Esophagus squamous epithelium (tissue), 5 donors: ENCODE measurements around the gene PCDH9. TPM values are rescaled to one million over a fixed set of nuclear protein-coding genes. Genes with fewer than 3 reads are reported as not detected.

ENCODE experiments used
- DNase-seq: peaks from one replicate; lab custom pipeline; 2025; lab: John Stamatoyannopoulos, UW
- H3K27ac ChIP-seq, 4 donors: fragments of 200-600 bp; sonication (generic); one replicate each; pipeline ENCODE4 v1.5.1; 2016 to 2019; ENCODE audit warnings: mild to moderate bottlenecking in 1 of 4
- H3K27me3 ChIP-seq, 4 donors: fragments of 200-600 bp; sonication (generic); 1 replicate in 3 of 4; 2 replicates in 1 of 4; pipeline versions ENCODE4 v1.5.1 to v1.6.0; 2017 to 2021; ENCODE audit warnings: antibody characterized with exemption in 1 of 4
- H3K36me3 ChIP-seq, 3 donors: fragments of 200-600 bp; sonication (generic); one replicate each; pipeline ENCODE4 v1.5.1; 2016 to 2019
- H3K4me1 ChIP-seq, 3 donors: fragments of 200-600 bp; sonication (generic); one replicate each; pipeline ENCODE4 v1.5.1; 2017 to 2019
- H3K4me3 ChIP-seq, 4 donors: fragments of 200-600 bp; sonication (generic); 1 replicate in 3 of 4; 2 replicates in 1 of 4; pipeline ENCODE4 v1.5.1; 2016 to 2019; ENCODE audit warnings: mild to moderate bottlenecking in 2 of 4, moderate library complexity in 1 of 4
- H3K9me3 ChIP-seq, 3 donors: fragments of 200-600 bp; sonication (generic); one replicate each; pipeline ENCODE4 v1.5.1; 2016 to 2019
- CTCF ChIP-seq, 6 experiments: fragments of 450-650 bp in 4 of 6; fragments of 200-600 bp in 2 of 6; sonication (generic) in 2 of 6; IDR thresholded peaks; one replicate each; pipeline ENCODE4 v1.5.1; 2016 to 2019; ENCODE audit warnings: antibody characterized with exemption in 6 of 6, mild to moderate bottlenecking in 4 of 6, moderate library complexity in 4 of 6
- POLR2A ChIP-seq, 4 donors: fragments of 450-650 bp; IDR thresholded peaks; one replicate each; pipeline ENCODE4 v1.6.1; 2017; ENCODE audit warnings: antibody characterized with exemption in 4 of 4, mild to moderate bottlenecking in 4 of 4, moderate library complexity in 3 of 4
- WGBS, 2 donors: methylation state at CpG; one replicate each; pipeline ENCODE4 v1.1.5; 2018; 5-methylcytosine and 5-hydroxymethylcytosine counted together
- intact Hi-C: fragments of 100-400 bp; cut with DNase I; formaldehyde crosslinking; loops from one replicate; pipeline ENCODE4 v1.15.0; 2022
- total RNA-seq, 4 donors: library from RNA; depleted of rRNA; stranded (reverse); fragments of >200 nt; gene quantifications; one replicate each; pipeline ENCODE4 v1.1.0, GENCODE V29; 2016
- donor health status: DM: yes; HTN: yes; CAD: no.

Gene PCDH9
- total RNA-seq, 4 donors from 2014 or later = 0.04 to 1.9 (median 0.45) TPM

DNA sequence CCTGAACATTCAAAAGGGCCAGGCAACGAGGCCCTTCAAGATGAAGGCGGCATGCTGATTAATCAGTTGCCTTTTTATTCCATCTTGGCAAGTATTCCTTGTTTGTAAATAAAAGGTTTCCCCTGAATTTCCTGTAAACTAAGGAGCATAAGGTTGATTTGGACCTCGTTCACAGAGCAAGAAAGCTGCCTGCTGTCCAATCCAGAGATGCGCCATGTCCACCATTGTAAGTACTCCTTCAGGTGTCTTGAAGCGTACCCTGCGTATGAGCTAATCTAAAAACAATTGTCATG is 884.7 kb downstream of the PCDH9 start:
- no peaks in the 10 kb centered on the region for H3K36me3 ChIP-seq
- no peak for DNase-seq
- intact Hi-C loops = no loop called here
- H3K9me3 ChIP-seq = no peaks in the 10 kb centered on the region
- H3K27me3 ChIP-seq = no peaks in the 10 kb centered on the region
- no peaks in the 10 kb centered on the region for H3K4me1 ChIP-seq
- WGBS, 2 donors = 64 to 86% methylated on average over 6 of the region's 6 CpGs
- no peak overlapping the region for H3K27ac ChIP-seq
- no peak overlapping the region for H3K4me3 ChIP-seq
- TF ChIP-seq POLR2A (IDR thresholded peaks at IDR 0.05) (no peak), CTCF (IDR thresholded peaks at IDR 0.05) (no peak)

- no peak for DNase-seq
- intact Hi-C loops = no loop called here
- WGBS, 2 donors = 50 to 59% methylated on average over 4 of the region's 4 CpGs
These were observed 885.2 kb downstream of the PCDH9 start for GRCh38 chr13:66344805-66345517.

GRCh38 chr13:66343224-66343828 is 886.8 kb downstream of the PCDH9 start:
- no peaks in the 10 kb centered on the region for H3K4me1 ChIP-seq
- no peaks in the 10 kb centered on the region for H3K27me3 ChIP-seq
- intact Hi-C loops = no loop called here
- no peaks in the 10 kb centered on the region for H3K36me3 ChIP-seq
- DNase-seq = no peak
- H3K4me3 ChIP-seq = no peak overlapping the region
- no peak overlapping the region for H3K27ac ChIP-seq
- TF ChIP-seq POLR2A (IDR thresholded peaks at IDR 0.05) (no peak), CTCF (IDR thresholded peaks at IDR 0.05) (no peak)
- H3K9me3 ChIP-seq = no peaks in the 10 kb centered on the region
- 84 to 86% methylated on average over 9 of the region's 9 CpGs for WGBS, 2 donors

More at GRCh38 chr13:66344805-66345517, 885.2 kb downstream of the PCDH9 start:
- TF ChIP-seq CTCF (IDR thresholded peaks at IDR 0.05) (no peak), POLR2A (IDR thresholded peaks at IDR 0.05) (no peak)
- no peak overlapping the region for H3K4me3 ChIP-seq
- no peaks in the 10 kb centered on the region for H3K27me3 ChIP-seq
- H3K9me3 ChIP-seq = no peaks in the 10 kb centered on the region
- no peak overlapping the region for H3K27ac ChIP-seq
- H3K4me1 ChIP-seq = no peaks in the 10 kb centered on the region
- no peaks in the 10 kb centered on the region for H3K36me3 ChIP-seq

DNA sequence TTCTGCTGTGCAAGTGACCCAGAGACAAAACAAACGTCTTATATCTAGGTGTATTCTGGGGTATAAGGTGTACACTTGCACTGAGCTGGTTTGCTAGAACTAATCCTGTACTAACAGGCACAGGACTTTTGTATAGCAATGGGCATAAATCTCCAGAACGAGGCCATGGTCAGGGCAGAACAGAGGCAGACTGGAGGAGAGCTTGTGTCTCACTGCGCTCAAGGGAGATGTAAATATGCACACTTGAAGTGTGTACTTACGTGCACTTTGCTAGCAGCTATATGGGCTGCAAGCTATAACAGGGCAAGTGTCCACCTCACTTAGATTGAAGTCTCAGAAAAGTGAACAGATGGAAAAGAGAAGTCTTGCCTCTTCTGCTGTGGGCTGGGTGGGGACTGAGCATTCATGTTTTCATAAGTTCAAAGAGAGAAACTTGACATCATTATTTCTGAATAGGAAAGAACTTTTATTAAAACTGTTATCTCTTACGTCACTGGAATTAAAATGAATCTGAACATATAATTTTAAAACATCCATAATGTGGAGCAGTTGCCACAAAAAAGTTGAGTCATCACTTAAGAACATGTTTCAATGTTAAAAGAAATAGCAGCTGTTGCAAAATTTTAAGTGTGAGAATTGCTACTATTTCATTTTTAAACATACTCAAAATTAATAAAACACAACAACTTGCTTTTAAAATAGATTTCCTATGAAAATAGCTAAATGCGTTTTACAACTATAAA is 888.3 kb downstream of the PCDH9 start:
- TF ChIP-seq CTCF (IDR thresholded peaks at IDR 0.05) (no peak), POLR2A (IDR thresholded peaks at IDR 0.05) (no peak)
- intact Hi-C loops = no loop called here
- H3K4me1 ChIP-seq = no peaks in the 10 kb centered on the region
- no peaks in the 10 kb centered on the region for H3K9me3 ChIP-seq
- no peak overlapping the region for H3K27ac ChIP-seq
- DNase-seq = no peak
- no peaks in the 10 kb centered on the region for H3K36me3 ChIP-seq
- no peaks in the 10 kb centered on the region for H3K27me3 ChIP-seq
- no peak overlapping the region for H3K4me3 ChIP-seq
- WGBS, 2 donors = 75 to 79% methylated on average over 6 of the region's 6 CpGs

DNA sequence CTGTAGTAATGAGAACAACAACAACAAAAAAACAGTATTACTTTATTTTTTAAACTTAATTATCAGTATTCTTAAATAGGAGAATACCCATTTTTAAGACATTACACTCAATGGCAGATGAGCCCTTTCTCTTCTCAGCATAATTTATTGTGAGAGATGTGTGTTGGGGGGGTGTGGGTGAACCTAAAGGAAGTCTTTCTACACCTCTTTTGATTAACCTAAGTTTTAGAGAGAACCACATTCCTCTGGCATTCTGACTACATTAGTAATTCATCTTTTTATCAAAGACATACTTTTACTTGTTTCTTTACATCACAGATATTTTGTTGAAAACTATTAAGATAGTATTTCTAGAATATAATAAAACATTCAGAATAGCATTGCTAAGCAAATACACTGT is 890.9 kb downstream of the PCDH9 start:
- intact Hi-C loops = no loop called here
- H3K4me1 ChIP-seq = no peaks in the 10 kb centered on the region
- no peak overlapping the region for H3K4me3 ChIP-seq
- no peaks in the 10 kb centered on the region for H3K27me3 ChIP-seq
- H3K9me3 ChIP-seq = no peaks in the 10 kb centered on the region
- no peak for DNase-seq
- H3K36me3 ChIP-seq = no peaks in the 10 kb centered on the region
- TF ChIP-seq POLR2A (IDR thresholded peaks at IDR 0.05) (no peak), CTCF (IDR thresholded peaks at IDR 0.05) (no peak)
- no peak overlapping the region for H3K27ac ChIP-seq
